ENCODE measurements around the gene MKNK2.

The MKNK2 gene

DNA sequence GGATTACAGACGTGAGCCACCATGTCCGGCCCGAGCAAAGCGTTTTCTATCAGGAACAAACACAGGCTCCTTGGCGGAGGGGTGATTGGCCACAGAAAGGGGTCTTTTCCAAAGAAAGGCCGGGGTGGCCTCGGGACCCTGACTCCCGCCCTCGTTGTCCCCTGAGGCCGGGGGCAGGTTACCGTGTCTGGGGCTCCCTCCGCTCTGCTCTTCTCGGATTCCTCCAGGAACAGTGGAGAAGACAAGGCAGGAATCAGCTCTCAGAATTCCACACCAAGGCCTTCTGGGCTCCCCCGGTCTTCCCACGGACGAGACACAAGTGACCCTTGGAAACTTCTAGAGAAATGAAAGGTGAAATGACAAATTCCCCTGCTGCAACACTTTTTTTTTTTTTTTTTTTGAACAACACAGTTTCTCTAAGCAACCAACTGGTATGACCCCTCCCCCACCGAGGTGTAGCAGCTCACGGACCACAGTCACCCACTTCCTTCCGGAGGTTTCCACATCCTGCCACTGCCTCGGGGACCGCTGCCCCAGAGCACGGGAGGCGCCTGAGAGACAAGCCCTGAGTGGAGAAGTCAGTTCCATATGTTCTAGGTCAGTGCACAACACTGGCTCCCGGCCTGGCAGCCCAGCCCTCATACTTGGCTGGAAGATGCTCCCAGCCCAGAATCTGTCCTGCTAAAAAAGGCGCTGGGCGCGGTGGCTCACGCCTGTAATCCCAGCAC is 34.1 kb upstream of the MKNK2 start:
- no peaks in the 10 kb centered on the region for H3K36me3 Mint-ChIP-seq
- H3K4me3 Mint-ChIP-seq, result peak overlapping the region; percentile 95
- no peaks in the 10 kb centered on the region for H3K9me3 Mint-ChIP-seq

DNA sequence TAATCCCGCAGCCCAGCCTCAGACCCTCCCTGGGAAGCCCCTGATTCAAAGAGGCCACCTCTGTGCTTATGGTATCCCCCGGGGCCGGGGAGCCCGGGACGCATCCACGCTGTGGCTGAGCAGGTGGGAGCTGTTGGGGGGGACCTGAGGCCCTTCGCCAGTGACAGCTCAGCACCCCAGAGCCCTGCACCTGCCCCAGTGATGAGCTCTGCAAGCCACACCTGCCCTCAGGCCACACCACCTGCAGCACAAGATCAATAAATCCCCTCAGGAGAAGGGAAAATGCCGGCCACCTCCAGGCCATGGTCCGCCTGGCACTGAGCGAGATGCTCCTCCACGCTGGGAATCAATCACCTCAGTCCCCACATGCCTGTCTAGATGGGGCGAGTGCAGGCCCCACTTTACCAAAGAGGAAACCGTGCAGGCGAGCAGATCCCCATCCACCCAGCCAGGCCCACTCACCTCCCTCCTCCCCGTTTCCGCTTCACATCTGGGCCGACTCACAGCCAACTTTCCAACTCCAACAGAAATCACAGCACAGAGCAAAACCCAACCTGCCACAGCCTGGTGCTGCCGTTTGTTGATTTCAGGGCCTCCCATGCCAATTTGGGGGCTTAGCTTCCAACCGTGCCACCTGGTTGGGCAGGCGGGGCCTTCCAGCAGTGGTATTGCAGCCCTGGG is 32.3 kb upstream of the MKNK2 start:
- H3K4me3 Mint-ChIP-seq, result peak overlapping the region; percentile 95

More for the DNA sequence above, 34.1 kb upstream of the MKNK2 start:
- H3K4me1 Mint-ChIP-seq, result peaks cover 66% of the 10 kb centered on the region
- H3K27ac Mint-ChIP-seq, result peak overlapping the region; percentile 93
- no peaks in the 10 kb centered on the region for H3K27me3 Mint-ChIP-seq

DNA sequence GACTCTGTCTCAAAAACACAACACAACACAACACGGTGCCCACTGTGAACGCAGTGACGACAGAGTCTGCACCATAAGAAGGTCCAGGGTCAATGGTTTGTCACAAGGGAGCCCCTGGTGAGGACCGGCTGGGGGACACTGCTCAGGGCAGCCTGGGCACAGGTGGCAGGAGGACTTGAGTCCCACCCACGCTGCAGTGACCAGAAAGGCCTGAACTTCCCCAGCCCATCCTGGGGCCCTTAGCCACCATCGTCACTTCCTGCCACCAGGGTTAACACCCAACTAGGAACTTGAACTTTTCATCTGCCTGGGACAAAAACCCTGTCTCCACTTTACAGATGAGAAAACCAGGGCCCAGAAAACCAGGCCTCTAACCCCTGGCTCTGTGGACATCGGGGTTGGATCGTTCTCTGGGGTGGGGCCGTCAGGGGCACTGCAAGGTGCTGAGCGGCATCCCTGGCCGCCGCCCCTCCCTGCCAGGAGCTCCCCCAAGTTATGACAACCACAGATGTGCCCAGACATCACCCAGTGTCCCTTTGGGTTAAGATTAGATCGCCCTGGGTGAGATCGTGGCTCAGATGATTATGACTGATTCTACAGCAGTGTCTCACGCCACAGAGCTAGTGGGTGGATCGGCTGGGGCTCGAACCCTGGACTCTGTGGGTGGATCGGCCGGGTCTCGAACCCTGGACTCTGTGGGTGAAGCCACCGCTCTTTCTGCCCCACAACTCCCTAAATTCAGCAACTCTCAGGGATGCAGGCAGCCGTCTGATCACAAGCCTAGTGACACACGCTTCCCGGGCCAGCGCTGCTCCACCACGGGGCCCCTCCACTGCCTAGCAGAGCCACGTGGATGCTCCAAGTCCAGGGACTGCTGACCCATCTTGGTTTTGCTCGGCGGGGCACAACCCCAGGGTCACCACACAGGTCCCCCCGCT is 31.1 kb upstream of the MKNK2 start:
- H3K4me3 Mint-ChIP-seq, result peak overlapping the region; percentile 95
- peaks cover 2% of the 10 kb centered on the region for H3K36me3 Mint-ChIP-seq
- H3K4me1 Mint-ChIP-seq, result peaks cover 53% of the 10 kb centered on the region
- no peaks in the 10 kb centered on the region for H3K27me3 Mint-ChIP-seq
- peak overlapping the region; percentile 93 for H3K27ac Mint-ChIP-seq
- no peaks in the 10 kb centered on the region for H3K9me3 Mint-ChIP-seq

More for the DNA sequence above, 32.3 kb upstream of the MKNK2 start:
- Mint-ChIP-seq H3K4me1 (peaks cover 65% of the 10 kb centered on the region), H3K36me3 (peaks cover 2% of the 10 kb centered on the region), H3K27ac (peak overlapping the region; percentile 93), H3K27me3 (no peaks in the 10 kb centered on the region), H3K9me3 (no peaks in the 10 kb centered on the region)

DNA sequence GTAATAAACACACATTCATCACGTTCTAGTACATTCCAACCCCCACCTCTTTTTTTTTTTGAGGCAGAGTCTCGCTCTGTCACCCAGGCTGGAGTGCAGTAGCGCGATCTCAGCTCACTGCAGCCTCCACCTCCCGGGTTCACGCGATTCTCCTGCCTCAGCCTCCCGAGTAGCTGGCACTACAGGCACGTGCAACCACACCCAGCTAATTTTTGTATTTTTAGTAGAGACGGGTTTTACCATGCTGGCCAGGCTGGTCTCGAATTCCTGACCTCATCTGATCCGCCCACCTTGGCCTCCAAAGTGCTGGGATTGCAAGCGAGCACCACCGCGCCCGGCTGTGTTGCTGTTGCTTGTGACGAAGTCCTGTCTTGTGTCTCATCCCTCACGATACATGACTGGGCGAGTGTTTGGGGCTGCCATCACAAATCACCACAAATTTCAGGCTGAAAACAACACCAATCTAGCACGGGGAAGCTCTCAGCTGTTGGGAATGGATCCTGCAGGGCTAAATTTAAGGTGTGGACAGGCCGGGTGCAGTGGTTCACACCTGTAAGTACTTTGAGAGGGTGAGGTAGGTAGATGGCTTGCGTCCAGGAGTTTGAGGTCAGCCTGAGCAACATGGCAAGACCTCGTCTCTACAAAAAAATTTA is 29.4 kb upstream of the MKNK2 start:
- H3K27me3 Mint-ChIP-seq, result no peaks in the 10 kb centered on the region
- peaks cover 2% of the 10 kb centered on the region for H3K36me3 Mint-ChIP-seq
- H3K9me3 Mint-ChIP-seq, result no peaks in the 10 kb centered on the region
- peaks cover 43% of the 10 kb centered on the region for H3K4me1 Mint-ChIP-seq
- peak overlapping the region; percentile 95 for H3K4me3 Mint-ChIP-seq
- H3K27ac Mint-ChIP-seq, result peak overlapping the region; percentile 80

DNA sequence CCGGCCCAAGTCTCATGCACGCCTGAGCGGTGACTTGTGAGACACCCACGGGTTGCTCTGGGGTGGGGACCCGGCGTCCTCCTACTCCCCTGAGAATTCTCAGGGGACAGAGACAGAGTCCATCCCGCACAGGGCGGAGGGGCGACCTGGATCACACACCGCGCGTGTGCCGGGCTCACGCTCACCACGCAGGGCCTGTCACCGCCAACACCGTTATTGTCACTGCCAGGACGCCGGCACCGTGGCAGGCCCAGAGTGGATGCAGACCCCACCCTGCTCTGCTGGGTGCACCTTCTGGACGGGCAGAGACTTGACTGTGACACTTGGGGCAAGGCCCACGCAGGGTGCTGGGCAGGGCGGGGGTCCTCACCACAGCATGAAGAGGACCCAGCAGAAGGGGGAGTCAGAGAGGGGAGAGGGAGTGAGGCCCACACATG is 28.8 kb upstream of the MKNK2 start:
- Mint-ChIP-seq H3K27me3 (no peaks in the 10 kb centered on the region), H3K4me1 (peaks cover 39% of the 10 kb centered on the region), H3K27ac (peak overlapping the region; percentile 80), H3K9me3 (no peaks in the 10 kb centered on the region), H3K4me3 (peak overlapping the region; percentile 95), H3K36me3 (peaks cover 2% of the 10 kb centered on the region)

DNA sequence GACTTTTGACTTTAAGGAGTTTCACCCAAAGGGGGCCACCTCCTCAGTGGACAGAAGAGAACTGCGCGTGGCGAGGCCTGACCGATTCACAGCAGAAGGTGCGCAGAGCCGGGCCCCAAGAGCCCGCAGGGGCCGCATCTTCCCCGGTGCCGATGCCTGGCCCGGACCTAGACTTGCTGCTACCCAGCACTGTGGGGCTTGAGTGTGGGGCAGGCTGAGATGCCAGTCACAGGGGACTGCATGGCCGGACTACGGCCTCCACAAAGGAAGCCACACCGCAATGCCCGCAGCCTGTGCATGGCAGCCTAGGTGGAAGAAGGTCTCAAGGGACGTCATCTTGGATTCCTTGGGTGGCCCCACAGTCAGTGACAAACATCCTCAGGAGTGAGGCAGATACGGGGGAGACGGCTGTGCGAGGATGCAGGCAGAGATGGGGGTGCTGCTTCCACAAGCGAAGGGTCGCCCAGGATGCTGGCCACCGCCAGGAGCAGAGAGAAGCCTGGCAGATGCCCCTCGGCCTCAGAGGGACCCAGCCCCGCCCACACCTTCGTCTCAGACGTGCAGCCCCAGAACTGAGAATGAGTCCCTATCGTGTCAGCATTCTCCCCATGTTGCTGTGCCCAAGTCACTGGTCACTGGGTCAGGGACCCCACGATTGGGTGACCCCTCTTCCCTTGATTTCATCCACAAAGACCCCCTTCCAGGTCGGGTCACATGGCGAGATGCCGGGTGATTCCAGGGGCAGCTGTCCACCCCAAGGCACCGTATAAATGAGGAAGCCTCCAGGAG is 28.2 kb upstream of the MKNK2 start:
- peak overlapping the region; percentile 92 for H3K27ac Mint-ChIP-seq
- peaks cover 42% of the 10 kb centered on the region for H3K4me1 Mint-ChIP-seq
- no peaks in the 10 kb centered on the region for H3K27me3 Mint-ChIP-seq
- no peaks in the 10 kb centered on the region for H3K9me3 Mint-ChIP-seq
- H3K4me3 Mint-ChIP-seq, result peak overlapping the region; percentile 95
- H3K36me3 Mint-ChIP-seq, result peaks cover 2% of the 10 kb centered on the region

DNA sequence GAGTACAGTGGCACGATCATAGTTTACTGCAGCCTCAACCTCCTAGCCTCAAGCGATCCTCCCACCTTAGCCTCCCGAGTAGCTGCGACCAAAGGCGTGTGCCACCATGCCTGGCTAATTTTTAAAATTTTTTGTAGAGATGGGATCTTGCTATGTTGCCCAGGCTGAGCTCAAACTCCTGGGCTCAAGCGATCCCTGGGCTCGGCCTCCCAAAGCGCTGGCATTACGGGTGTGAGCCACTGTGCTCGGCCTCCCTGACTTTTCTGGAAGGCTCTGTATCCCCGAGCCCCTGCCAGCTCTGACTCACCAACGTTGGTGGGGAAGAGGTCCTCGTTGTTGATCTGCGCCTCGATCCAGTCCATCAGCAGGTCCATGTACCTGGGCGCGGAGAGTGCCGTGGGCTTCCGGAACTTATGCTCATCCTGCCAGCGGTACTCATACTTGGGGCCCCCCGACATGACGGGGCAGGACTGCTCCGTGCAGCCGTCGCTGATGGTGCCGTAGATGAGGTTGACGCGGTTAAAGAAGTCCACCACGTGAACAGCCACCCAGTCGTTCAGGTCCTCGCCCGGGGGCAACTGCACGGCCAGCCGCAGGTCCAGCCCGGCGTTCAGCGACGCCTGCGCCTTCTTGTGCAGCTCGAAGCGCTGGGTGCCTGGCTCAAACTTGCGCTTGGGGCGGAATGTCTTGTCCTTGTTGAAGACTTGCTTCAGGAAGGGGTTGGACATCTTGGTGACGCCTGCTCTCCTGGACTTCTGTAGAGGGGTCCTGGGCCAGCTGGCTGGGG is 27.0 kb upstream of the MKNK2 start:
- Mint-ChIP-seq H3K27ac (no peak overlapping the region), H3K4me3 (no peak overlapping the region), H3K27me3 (no peaks in the 10 kb centered on the region), H3K4me1 (peaks cover 40% of the 10 kb centered on the region), H3K9me3 (no peaks in the 10 kb centered on the region), H3K36me3 (peaks cover 3% of the 10 kb centered on the region)

DNA sequence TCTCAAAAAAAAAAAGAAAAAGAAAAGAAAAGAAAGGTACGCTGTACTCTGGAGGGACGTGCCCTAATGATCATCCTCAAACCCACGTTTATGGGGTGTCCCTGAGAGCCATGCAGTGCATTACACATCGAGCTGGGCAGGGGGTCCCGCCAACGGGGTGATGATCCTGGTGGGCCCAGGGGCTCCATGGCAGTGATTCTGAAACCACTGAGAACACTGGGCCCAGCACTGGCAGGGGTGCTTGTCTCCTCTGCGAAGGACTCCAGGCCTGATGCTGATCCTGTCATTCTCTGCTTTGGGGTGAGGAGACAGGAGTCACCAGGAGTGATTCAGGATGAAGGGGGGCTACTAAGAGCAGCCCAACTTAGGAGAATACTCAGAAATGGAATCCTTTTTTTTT is 26.4 kb upstream of the MKNK2 start:
- no peak overlapping the region for H3K27ac Mint-ChIP-seq
- no peak overlapping the region for H3K4me3 Mint-ChIP-seq
- H3K9me3 Mint-ChIP-seq, result no peaks in the 10 kb centered on the region
- H3K27me3 Mint-ChIP-seq, result no peaks in the 10 kb centered on the region
- H3K36me3 Mint-ChIP-seq, result peaks cover 6% of the 10 kb centered on the region
- H3K4me1 Mint-ChIP-seq, result peaks cover 36% of the 10 kb centered on the region

DNA sequence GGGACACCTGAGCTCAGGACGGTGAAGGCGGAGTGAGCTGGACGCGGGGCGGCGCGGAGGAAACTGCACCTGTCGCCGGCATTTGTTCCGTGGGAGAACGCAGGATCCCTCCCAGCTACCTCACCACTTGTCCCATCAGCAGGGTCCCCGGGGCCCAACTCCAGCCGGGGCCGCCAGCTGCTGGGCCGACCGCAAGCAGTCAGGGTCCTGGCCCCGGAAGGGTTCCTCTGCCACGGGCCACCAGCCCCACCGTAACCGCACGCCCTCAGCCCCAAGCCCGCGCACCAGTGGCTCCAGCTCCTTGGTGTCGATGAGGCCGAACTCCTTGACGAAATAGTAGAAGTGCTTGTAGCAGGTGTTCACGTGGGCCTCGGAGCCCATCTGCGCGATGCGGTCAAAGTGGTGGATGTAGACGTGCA is 25.5 kb upstream of the MKNK2 start:
- H3K27ac Mint-ChIP-seq, result no peak overlapping the region

DNA sequence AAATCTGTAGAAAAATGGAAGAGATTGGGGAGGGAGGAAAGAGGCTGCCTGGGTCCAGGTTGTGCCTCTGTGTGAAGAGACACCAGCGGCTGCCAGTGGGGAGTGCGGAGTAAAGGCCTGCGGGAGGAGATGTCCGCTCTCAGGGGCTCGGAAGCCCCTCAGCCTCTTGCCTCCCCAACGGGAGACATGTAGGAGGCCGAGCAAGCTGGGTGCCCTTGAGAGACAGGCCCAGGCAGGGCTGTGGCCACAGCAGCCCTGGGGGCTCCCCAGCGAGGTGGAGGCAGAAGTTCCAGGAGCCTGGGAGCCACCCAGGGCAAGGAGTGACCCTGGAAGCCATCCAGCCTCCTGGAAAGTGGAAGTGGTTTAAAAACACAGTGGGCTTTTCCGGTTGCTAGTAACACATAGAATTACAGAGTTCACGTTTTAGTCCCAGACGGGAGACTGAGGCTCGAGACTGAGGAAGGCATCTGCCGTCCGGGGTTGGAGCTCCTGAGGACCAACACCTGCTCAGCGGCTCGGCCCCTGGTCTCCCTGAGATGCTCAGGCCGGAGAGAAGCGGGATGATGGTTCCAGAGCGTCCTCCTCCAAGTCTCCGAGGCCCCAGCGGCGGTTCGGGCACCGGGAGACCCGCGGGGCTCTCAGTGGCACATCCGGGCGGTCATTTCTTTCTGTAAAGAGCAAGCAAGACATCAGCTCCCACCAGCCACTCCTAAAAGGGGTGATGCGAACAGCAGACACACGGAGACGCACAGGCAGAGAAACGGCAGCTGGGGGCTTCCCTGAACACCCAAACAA is 21.9 kb upstream of the MKNK2 start:
- H3K27ac Mint-ChIP-seq, result peak overlapping the region; percentile 55
- H3K4me3 Mint-ChIP-seq, result no peak overlapping the region

More for the DNA sequence above, 25.5 kb upstream of the MKNK2 start:
- Mint-ChIP-seq H3K4me1 (peaks cover 33% of the 10 kb centered on the region), H3K9me3 (no peaks in the 10 kb centered on the region), H3K27me3 (no peaks in the 10 kb centered on the region), H3K36me3 (peaks cover 8% of the 10 kb centered on the region), H3K4me3 (no peak overlapping the region)

DNA sequence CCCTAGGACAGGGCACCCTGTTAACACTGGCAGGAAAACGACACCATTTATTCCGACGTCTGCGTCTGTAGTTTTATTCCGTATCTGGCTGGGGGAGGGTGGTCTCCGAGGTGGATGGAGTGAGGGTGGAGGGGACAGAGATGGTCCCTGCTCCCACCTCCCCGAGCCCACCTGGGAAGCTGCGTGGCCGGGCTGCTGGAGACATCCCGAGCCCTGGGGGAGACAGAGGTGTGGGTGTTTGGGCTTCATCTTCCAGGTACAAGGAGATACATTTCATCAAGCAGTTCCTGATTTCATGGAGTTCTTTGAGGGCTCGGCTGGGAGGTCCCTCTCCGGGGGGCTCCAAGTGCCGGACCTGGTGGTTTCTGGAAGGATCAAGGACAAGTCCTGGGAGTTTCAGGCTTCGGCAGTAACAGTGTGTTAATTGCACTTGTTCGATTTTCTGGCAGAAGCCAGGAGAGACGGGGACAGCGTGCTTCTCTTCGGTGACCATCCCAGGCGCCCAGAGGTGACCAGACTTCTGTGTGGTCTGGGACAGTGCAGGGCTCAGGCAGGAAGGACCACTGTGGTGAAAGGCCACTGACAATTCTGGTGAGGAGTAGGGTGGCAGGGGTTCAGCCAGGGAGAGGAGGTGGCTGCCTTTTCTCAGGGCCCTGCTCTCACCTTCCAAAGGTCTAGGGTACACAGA is 20.1 kb upstream of the MKNK2 start:
- Mint-ChIP-seq H3K36me3 (peaks cover 8% of the 10 kb centered on the region), H3K4me1 (peaks cover 21% of the 10 kb centered on the region), H3K27me3 (no peaks in the 10 kb centered on the region), H3K9me3 (no peaks in the 10 kb centered on the region), H3K27ac (peak overlapping the region; percentile 84), H3K4me3 (no peak overlapping the region)

More for the DNA sequence above, 21.9 kb upstream of the MKNK2 start:
- H3K4me1 Mint-ChIP-seq, result peaks cover 21% of the 10 kb centered on the region
- peaks cover 8% of the 10 kb centered on the region for H3K36me3 Mint-ChIP-seq
- no peaks in the 10 kb centered on the region for H3K9me3 Mint-ChIP-seq
- H3K27me3 Mint-ChIP-seq, result no peaks in the 10 kb centered on the region

DNA sequence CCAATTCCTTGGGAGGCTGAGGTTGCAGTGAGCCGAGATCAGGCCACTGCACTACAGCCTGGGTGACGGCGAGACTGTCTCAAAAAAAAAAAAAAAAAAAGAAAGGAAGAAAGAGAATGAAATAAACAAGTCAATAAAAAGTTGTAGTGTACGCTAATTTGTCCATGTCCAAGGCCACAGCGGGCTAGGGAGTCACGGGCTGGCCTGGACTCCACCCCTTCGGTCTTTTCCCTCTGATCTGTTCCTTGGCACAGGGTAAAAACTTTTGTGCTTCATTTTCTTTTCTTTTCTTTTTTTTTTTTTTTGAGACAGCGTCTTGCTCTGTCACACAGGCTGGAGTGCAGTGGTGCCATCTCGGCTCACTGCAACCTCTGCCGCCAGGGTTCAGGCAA is 19.4 kb upstream of the MKNK2 start:
- peaks cover 21% of the 10 kb centered on the region for H3K4me1 Mint-ChIP-seq
- H3K27me3 Mint-ChIP-seq, result no peaks in the 10 kb centered on the region
- H3K9me3 Mint-ChIP-seq, result no peaks in the 10 kb centered on the region
- H3K4me3 Mint-ChIP-seq, result peak overlapping the region; percentile 15
- H3K36me3 Mint-ChIP-seq, result peaks cover 8% of the 10 kb centered on the region
- H3K27ac Mint-ChIP-seq, result no peak overlapping the region
